ENCODE data around the gene C16orf89. TPM values are rescaled to one million over a fixed set of nuclear protein-coding genes. Genes with fewer than 3 reads are reported as not detected.

Gene C16orf89
- total RNA-seq, 1 experiment from 2014 or later: 1.8 TPM

DNA sequence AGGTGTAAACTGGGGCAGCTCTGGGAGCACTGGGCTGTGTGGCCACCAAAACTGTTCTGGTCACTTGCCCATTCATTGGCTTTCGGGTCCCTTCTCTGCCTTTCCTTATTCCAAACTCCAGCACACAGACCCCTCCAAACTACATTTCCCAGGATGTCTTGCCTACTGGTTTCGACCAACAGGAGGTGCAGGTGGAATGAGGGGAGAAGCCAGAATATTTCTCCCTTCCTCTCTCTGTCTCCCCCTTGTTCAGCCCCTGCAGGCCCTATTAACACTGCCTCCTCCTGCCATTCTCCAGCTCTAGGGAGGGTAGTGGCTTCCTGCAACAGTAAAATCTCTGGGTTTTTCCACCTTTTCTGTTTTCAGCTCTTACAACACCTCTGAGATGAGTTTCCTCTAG lies 18.8 kb downstream of the C16orf89 start:
- ATAC-seq: peak; percentile 97
- ChIA-PET POLR2A (no interaction called here), CTCF (interaction anchor here (2.4 to 2.9 kb wide), 2 partner anchors 10 to 12 kb away, joined by 12 to 14 read pairs; no protein-coding TSS in a partner anchor)
- Mint-ChIP-seq H3K9me3 (no peaks in the 10 kb centered on the region; the same call in 1 of the 2 replicates), H3K27ac (peak overlapping the region; percentile 39; the same call in 1 of the 2 replicates), H3K4me3 (no peak overlapping the region), H3K4me1 (0 out of 2 replicates have a peak, but pooled peaks cover 4% of the 10 kb centered on the region), H3K27me3 (ENCODE audit: low read depth) (peaks cover 6% of the 10 kb centered on the region; the same call in 1 of the 2 replicates), H3K36me3 (no peaks in the 10 kb centered on the region)
- DNase-seq (ENCODE audit: low spot score): no peak
- TF ChIP-seq TCF7 (CRISPR knock-in tag; IDR thresholded peaks at IDR 0.05; ENCODE audit: low read depth) (no peak), TEAD1 (CRISPR knock-in tag; IDR thresholded peaks at IDR 0.05) (no peak), GTF2I (CRISPR knock-in tag; conservative IDR thresholded peaks at IDR 0.05) (no peak), SP1 (CRISPR knock-in tag; conservative IDR thresholded peaks at IDR 0.05) (no peak), SOX15 (CRISPR knock-in tag; IDR thresholded peaks at IDR 0.05) (no peak), CREM (CRISPR knock-in tag; IDR thresholded peaks at IDR 0.05) (no peak), MXD4 (CRISPR knock-in tag; IDR thresholded peaks at IDR 0.05; ENCODE audit: borderline replicate concordance) (no peak), NR3C1 (CRISPR knock-in tag; conservative IDR thresholded peaks at IDR 0.05; ENCODE audit: low read depth) (no peak), GRHL2 (CRISPR knock-in tag; IDR thresholded peaks at IDR 0.05; ENCODE audit: insufficient replicate concordance, severe bottlenecking) (no peak), MLX (CRISPR knock-in tag; IDR thresholded peaks at IDR 0.05) (no peak)

GRCh38 chr16:5045499-5046115 lies 20.1 kb downstream of the C16orf89 start:
- CTCF ChIA-PET: interaction anchor here (0.9 to 2.9 kb wide), 4 partner anchors 11 to 39 kb away, joined by 3 to 14 read pairs (median 4); no protein-coding TSS in a partner anchor
- no peaks in the 10 kb centered on the region; the same call in 1 of the 2 replicates for H3K9me3 Mint-ChIP-seq
- peaks cover 11% of the 10 kb centered on the region for H3K27me3 Mint-ChIP-seq (ENCODE audit: low read depth)
- no peaks in the 10 kb centered on the region for H3K36me3 Mint-ChIP-seq
- no peak for DNase-seq (ENCODE audit: low spot score)
- ATAC-seq: no peak
- H3K27ac Mint-ChIP-seq: no peak overlapping the region
- POLR2A ChIA-PET: no interaction called here
- H3K4me1 Mint-ChIP-seq: 0 out of 2 replicates have a peak, but pooled peaks cover 4% of the 10 kb centered on the region
- H3K4me3 Mint-ChIP-seq: no peak overlapping the region
- TF ChIP-seq, protein P1, sequence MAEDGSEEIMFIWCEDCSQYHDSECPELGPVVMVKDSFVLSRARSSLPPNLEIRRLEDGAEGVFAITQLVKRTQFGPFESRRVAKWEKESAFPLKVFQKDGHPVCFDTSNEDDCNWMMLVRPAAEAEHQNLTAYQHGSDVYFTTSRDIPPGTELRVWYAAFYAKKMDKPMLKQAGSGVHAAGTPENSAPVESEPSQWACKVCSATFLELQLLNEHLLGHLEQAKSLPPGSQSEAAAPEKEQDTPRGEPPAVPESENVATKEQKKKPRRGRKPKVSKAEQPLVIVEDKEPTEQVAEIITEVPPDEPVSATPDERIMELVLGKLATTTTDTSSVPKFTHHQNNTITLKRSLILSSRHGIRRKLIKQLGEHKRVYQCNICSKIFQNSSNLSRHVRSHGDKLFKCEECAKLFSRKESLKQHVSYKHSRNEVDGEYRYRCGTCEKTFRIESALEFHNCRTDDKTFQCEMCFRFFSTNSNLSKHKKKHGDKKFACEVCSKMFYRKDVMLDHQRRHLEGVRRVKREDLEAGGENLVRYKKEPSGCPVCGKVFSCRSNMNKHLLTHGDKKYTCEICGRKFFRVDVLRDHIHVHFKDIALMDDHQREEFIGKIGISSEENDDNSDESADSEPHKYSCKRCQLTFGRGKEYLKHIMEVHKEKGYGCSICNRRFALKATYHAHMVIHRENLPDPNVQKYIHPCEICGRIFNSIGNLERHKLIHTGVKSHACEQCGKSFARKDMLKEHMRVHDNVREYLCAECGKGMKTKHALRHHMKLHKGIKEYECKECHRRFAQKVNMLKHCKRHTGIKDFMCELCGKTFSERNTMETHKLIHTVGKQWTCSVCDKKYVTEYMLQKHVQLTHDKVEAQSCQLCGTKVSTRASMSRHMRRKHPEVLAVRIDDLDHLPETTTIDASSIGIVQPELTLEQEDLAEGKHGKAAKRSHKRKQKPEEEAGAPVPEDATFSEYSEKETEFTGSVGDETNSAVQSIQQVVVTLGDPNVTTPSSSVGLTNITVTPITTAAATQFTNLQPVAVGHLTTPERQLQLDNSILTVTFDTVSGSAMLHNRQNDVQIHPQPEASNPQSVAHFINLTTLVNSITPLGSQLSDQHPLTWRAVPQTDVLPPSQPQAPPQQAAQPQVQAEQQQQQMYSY (CRISPR knock-in tag; IDR thresholded peaks at IDR 0.05): no peak
- TF ChIP-seq, protein P2, sequence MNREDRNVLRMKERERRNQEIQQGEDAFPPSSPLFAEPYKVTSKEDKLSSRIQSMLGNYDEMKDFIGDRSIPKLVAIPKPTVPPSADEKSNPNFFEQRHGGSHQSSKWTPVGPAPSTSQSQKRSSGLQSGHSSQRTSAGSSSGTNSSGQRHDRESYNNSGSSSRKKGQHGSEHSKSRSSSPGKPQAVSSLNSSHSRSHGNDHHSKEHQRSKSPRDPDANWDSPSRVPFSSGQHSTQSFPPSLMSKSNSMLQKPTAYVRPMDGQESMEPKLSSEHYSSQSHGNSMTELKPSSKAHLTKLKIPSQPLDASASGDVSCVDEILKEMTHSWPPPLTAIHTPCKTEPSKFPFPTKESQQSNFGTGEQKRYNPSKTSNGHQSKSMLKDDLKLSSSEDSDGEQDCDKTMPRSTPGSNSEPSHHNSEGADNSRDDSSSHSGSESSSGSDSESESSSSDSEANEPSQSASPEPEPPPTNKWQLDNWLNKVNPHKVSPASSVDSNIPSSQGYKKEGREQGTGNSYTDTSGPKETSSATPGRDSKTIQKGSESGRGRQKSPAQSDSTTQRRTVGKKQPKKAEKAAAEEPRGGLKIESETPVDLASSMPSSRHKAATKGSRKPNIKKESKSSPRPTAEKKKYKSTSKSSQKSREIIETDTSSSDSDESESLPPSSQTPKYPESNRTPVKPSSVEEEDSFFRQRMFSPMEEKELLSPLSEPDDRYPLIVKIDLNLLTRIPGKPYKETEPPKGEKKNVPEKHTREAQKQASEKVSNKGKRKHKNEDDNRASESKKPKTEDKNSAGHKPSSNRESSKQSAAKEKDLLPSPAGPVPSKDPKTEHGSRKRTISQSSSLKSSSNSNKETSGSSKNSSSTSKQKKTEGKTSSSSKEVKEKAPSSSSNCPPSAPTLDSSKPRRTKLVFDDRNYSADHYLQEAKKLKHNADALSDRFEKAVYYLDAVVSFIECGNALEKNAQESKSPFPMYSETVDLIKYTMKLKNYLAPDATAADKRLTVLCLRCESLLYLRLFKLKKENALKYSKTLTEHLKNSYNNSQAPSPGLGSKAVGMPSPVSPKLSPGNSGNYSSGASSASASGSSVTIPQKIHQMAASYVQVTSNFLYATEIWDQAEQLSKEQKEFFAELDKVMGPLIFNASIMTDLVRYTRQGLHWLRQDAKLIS (CRISPR knock-in tag; IDR thresholded peaks at IDR 0.05; ENCODE audit: borderline replicate concordance): no peak
- TF ChIP-seq, protein P3, sequence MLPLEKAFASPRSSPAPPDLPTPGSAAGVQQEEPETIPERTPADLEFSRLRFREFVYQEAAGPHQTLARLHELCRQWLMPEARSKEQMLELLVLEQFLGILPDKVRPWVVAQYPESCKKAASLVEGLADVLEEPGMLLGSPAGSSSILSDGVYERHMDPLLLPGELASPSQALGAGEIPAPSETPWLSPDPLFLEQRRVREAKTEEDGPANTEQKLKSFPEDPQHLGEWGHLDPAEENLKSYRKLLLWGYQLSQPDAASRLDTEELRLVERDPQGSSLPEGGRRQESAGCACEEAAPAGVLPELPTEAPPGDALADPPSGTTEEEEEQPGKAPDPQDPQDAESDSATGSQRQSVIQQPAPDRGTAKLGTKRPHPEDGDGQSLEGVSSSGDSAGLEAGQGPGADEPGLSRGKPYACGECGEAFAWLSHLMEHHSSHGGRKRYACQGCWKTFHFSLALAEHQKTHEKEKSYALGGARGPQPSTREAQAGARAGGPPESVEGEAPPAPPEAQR (CRISPR knock-in tag; IDR thresholded peaks at IDR 0.05): no peak
- TF ChIP-seq, protein P4, sequence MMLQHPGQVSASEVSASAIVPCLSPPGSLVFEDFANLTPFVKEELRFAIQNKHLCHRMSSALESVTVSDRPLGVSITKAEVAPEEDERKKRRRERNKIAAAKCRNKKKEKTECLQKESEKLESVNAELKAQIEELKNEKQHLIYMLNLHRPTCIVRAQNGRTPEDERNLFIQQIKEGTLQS (CRISPR knock-in tag; conservative IDR thresholded peaks at IDR 0.05): no peak
- TF ChIP-seq ZNF423 (CRISPR knock-in tag; IDR thresholded peaks at IDR 0.05) (no peak), ZBTB43 (CRISPR knock-in tag; IDR thresholded peaks at IDR 0.05) (no peak), PRRX2 (CRISPR knock-in tag; IDR thresholded peaks at IDR 0.05) (no peak), ZNF232 (CRISPR knock-in tag; IDR thresholded peaks at IDR 0.05) (no peak), ATF1 (CRISPR knock-in tag; IDR thresholded peaks at IDR 0.05) (no peak), MXD4 (CRISPR knock-in tag; IDR thresholded peaks at IDR 0.05; ENCODE audit: borderline replicate concordance) (no peak), IRF2 (CRISPR knock-in tag; IDR thresholded peaks at IDR 0.05; ENCODE audit: borderline replicate concordance, low read depth) (no peak), ELF4 (CRISPR knock-in tag; IDR thresholded peaks at IDR 0.05; ENCODE audit: low read depth) (no peak)

Data from WTC11 (cell line).